Measurements from ENCODE around the gene PSD. TPM values are rescaled to one million over a fixed set of nuclear protein-coding genes. Genes with fewer than 3 reads are reported as not detected.
A peak's percentile ranks its signal among the peaks of the same experiment; 100 is the strongest.

The PSD gene
- total RNA-seq, 6 experiments from 2014 or later, result 0.37 to 1.4 (median 0.69) TPM

GRCh38 chr10:102450374-102451104, 32.0 kb upstream of the PSD start:
- DNase-seq, result peak; percentile 39
- TF ChIP-seq CTCF (IDR thresholded peaks at IDR 0.05), result no peak
- Mint-ChIP-seq H3K4me1 (ENCODE audit: low read depth) (peaks cover 49% of the 10 kb centered on the region), H3K9me3 (no peaks in the 10 kb centered on the region), H3K36me3 (ENCODE audit: low read depth) (peaks cover 5% of the 10 kb centered on the region; the same call in 1 of the 2 replicates), H3K27me3 (ENCODE audit: insufficient read depth) (peaks cover 3% of the 10 kb centered on the region), H3K27ac (peak overlapping the region; percentile 59), H3K4me3 (peak overlapping the region; percentile 90)

- Mint-ChIP-seq H3K4me1 (ENCODE audit: low read depth) (peaks cover 44% of the 10 kb centered on the region), H3K27ac (peak overlapping the region; percentile 59), H3K36me3 (ENCODE audit: low read depth) (peaks cover 5% of the 10 kb centered on the region; the same call in 1 of the 2 replicates), H3K27me3 (ENCODE audit: insufficient read depth) (peaks cover 3% of the 10 kb centered on the region), H3K9me3 (no peaks in the 10 kb centered on the region), H3K4me3 (peak overlapping the region; percentile 90)
- DNase-seq, result no peak
- no peak for TF ChIP-seq CTCF (IDR thresholded peaks at IDR 0.05)
These were observed 31.5 kb upstream of the PSD start for GRCh38 chr10:102450124-102450373.

- no peak for TF ChIP-seq CTCF (IDR thresholded peaks at IDR 0.05)
- H3K27ac Mint-ChIP-seq, result peak overlapping the region; percentile 59
- DNase-seq, result peak; percentile 24
- H3K27me3 Mint-ChIP-seq (ENCODE audit: insufficient read depth), result peaks cover 3% of the 10 kb centered on the region
- H3K9me3 Mint-ChIP-seq, result no peaks in the 10 kb centered on the region
- peak overlapping the region; percentile 90 for H3K4me3 Mint-ChIP-seq
- H3K4me1 Mint-ChIP-seq (ENCODE audit: low read depth), result peaks cover 39% of the 10 kb centered on the region
- H3K36me3 Mint-ChIP-seq (ENCODE audit: low read depth), result peaks cover 5% of the 10 kb centered on the region; the same call in 1 of the 2 replicates
These were observed 30.9 kb upstream of the PSD start for GRCh38 chr10:102449321-102450123.

- no peak for DNase-seq
- Mint-ChIP-seq H3K36me3 (ENCODE audit: low read depth) (no peaks in the 10 kb centered on the region), H3K27ac (no peak overlapping the region), H3K4me1 (ENCODE audit: low read depth) (peaks cover 8% of the 10 kb centered on the region), H3K4me3 (no peak overlapping the region), H3K27me3 (ENCODE audit: insufficient read depth) (peaks cover 8% of the 10 kb centered on the region), H3K9me3 (no peaks in the 10 kb centered on the region)
- TF ChIP-seq CTCF (IDR thresholded peaks at IDR 0.05), result no peak
These were observed 26.3 kb upstream of the PSD start for GRCh38 chr10:102444851-102445250.

- Mint-ChIP-seq H3K4me3 (no peak overlapping the region), H3K27ac (no peak overlapping the region), H3K9me3 (no peaks in the 10 kb centered on the region)
These were observed 19.8 kb upstream of the PSD start for GRCh38 chr10:102438374-102438773.

More at GRCh38 chr10:102438374-102438773, 19.8 kb upstream of the PSD start:
- peaks cover 10% of the 10 kb centered on the region for H3K27me3 Mint-ChIP-seq (ENCODE audit: insufficient read depth)
- peaks cover 24% of the 10 kb centered on the region for H3K4me1 Mint-ChIP-seq (ENCODE audit: low read depth)
- DNase-seq, result no peak
- no peaks in the 10 kb centered on the region for H3K36me3 Mint-ChIP-seq (ENCODE audit: low read depth)
- no peak for TF ChIP-seq CTCF (IDR thresholded peaks at IDR 0.05)
